A673 (cell line): ENCODE measurements around the gene MACROD1. TPM values are rescaled to one million over a fixed set of nuclear protein-coding genes. Genes with fewer than 3 reads are reported as not detected.

Experiments used
- BruUV-seq: library from RNA; stranded (reverse); fragments of 400-500 nt; replicated peaks from 2 replicates; lab custom pipeline; 2021; lab: Mats Ljungman, UMichigan
- CTCF ChIA-PET: fragments of 300-600 bp; sonication (Branson Sonifier 250); formaldehyde crosslinking; loops from one replicate; lab custom pipeline; 2022; ENCODE audit warnings: antibody characterized with exemption; lab: Charles Lee
- POLR2A ChIA-PET: fragments of 300-600 bp; sonication (Branson Sonifier 250); formaldehyde crosslinking; loops from one replicate; lab custom pipeline; 2022; ENCODE audit warnings: antibody characterized with exemption; ENCODE audit not compliant: low non-redundant PET; lab: Charles Lee
- DNase-seq: peaks from one replicate; pipeline ENCODE4 v3.0.0-alpha.2; 2015; ENCODE audit warnings: low spot score
- H3K27ac ChIP-seq: fragments of 200-600 bp; sonication (generic); 2 replicates; pipeline ENCODE4 v1.5.1; 2016; ENCODE audit warnings: mixed run types, low read depth, mild to moderate bottlenecking, mixed read lengths, antibody characterized with exemption, low read length; ENCODE audit not compliant: poor library complexity, severe bottlenecking
- H3K27me3 ChIP-seq: fragments of 200-600 bp; sonication (generic); replicated peaks from 2 replicates; pipeline ENCODE4 v1.6.1; 2017; ENCODE audit warnings: mixed run types, low read depth, mild to moderate bottlenecking, mixed read lengths, antibody characterized with exemption, low read length; ENCODE audit not compliant: insufficient read depth, poor library complexity
- H3K36me3 ChIP-seq: fragments of 200-600 bp; sonication (generic); 2 replicates; pipeline ENCODE4 v1.6.1; 2016; ENCODE audit warnings: mixed run types, mild to moderate bottlenecking, mixed read lengths, antibody characterized with exemption, low read length; ENCODE audit not compliant: insufficient read depth, poor library complexity, severe bottlenecking
- H3K4me1 ChIP-seq: fragments of 200-600 bp; sonication (generic); 2 replicates; pipeline ENCODE4 v1.6.1; 2017; ENCODE audit warnings: mixed run types, mild to moderate bottlenecking, mixed read lengths, antibody characterized with exemption, low read length; ENCODE audit not compliant: insufficient read depth, poor library complexity, severe bottlenecking
- H3K4me3 ChIP-seq: fragments of 200-600 bp; sonication (generic); 2 replicates; pipeline ENCODE4 v1.5.1; 2016; ENCODE audit warnings: low read depth, mixed run types, mild to moderate bottlenecking, mixed read lengths, low read length; ENCODE audit not compliant: poor library complexity, severe bottlenecking
- H3K9me3 ChIP-seq: fragments of 200-600 bp; sonication (generic); 2 replicates; pipeline ENCODE4 v1.6.1; 2016; ENCODE audit warnings: mixed run types, low read depth, mild to moderate bottlenecking, mixed read lengths, antibody characterized with exemption, low read length; ENCODE audit not compliant: poor library complexity, severe bottlenecking
- EZH2 ChIP-seq: fragments of 200-600 bp; sonication (generic); IDR thresholded peaks from 2 replicates; pipeline ENCODE4 v1.6.1; 2017; ENCODE audit warnings: borderline replicate concordance, low read depth, mild to moderate bottlenecking, mixed read lengths, antibody characterized with exemption, low read length; ENCODE audit not compliant: poor library complexity, severe bottlenecking
- intact Hi-C: fragments of 100-400 bp; cut with micrococcal nuclease; formaldehyde crosslinking; loops from one replicate; pipeline ENCODE4 v1.10.0; 2022; ENCODE audit not compliant: unreplicated experiment
- total RNA-seq: library from RNA; stranded (reverse); gene quantifications from 2 replicates; pipeline ENCODE4 v1.2.3, GENCODE V29; 2021
- TF ChIP-seq, protein P1 (sequence below): fragments of 300-800, 200-600 bp; sonication (generic); conservative IDR thresholded peaks from 2 replicates; pipeline ENCODE4 v1.5.1; 2017; ENCODE audit warnings: low read depth, mild to moderate bottlenecking, antibody characterized with exemption, low read length, moderate library complexity, mixed read lengths

The MACROD1 gene
- total RNA-seq, 1 experiment from 2014 or later: 28.7 TPM

DNA sequence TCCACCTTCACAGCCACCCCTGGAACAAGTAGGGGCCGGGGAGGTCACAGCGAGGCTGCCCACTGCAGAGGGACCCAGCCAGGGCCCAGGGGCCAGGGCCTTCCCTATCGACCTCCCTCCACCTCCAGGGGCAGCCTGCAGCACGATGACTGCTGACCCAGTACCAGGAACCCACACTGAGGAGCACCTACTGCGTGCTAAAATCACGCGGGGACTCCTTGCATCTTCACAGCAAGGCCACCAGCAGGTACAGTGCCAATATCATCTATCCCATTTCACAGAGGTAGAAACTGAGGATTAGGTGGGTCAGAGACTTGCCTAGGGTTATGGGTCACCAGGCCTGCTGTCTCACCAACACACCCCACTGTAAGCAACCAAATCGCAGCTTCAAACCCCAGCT lies 14.6 kb downstream of the MACROD1 start:
- intact Hi-C loops: no loop called here
- DNase-seq: no peak
- BruUV-seq: no TSS peak
- H3K4me1 ChIP-seq: peaks cover 22% of the 10 kb centered on the region
- TF ChIP-seq EZH2: no peak
- TF ChIP-seq, protein P1, sequence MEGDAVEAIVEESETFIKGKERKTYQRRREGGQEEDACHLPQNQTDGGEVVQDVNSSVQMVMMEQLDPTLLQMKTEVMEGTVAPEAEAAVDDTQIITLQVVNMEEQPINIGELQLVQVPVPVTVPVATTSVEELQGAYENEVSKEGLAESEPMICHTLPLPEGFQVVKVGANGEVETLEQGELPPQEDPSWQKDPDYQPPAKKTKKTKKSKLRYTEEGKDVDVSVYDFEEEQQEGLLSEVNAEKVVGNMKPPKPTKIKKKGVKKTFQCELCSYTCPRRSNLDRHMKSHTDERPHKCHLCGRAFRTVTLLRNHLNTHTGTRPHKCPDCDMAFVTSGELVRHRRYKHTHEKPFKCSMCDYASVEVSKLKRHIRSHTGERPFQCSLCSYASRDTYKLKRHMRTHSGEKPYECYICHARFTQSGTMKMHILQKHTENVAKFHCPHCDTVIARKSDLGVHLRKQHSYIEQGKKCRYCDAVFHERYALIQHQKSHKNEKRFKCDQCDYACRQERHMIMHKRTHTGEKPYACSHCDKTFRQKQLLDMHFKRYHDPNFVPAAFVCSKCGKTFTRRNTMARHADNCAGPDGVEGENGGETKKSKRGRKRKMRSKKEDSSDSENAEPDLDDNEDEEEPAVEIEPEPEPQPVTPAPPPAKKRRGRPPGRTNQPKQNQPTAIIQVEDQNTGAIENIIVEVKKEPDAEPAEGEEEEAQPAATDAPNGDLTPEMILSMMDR: no peak
- H3K4me3 ChIP-seq: no peak overlapping the region
- H3K27ac ChIP-seq: no peak overlapping the region
- H3K9me3 ChIP-seq: no peaks in the 10 kb centered on the region
- ChIA-PET POLR2A (no interaction called here), CTCF (interaction anchor here (0.6 to 0.7 kb wide), 3 partner anchors 149 to 312 kb away, joined by 3 read pairs; partner anchors contain the start of gene MARK2)
- no peaks in the 10 kb centered on the region for H3K36me3 ChIP-seq
- H3K27me3 ChIP-seq: no peaks in the 10 kb centered on the region

DNA sequence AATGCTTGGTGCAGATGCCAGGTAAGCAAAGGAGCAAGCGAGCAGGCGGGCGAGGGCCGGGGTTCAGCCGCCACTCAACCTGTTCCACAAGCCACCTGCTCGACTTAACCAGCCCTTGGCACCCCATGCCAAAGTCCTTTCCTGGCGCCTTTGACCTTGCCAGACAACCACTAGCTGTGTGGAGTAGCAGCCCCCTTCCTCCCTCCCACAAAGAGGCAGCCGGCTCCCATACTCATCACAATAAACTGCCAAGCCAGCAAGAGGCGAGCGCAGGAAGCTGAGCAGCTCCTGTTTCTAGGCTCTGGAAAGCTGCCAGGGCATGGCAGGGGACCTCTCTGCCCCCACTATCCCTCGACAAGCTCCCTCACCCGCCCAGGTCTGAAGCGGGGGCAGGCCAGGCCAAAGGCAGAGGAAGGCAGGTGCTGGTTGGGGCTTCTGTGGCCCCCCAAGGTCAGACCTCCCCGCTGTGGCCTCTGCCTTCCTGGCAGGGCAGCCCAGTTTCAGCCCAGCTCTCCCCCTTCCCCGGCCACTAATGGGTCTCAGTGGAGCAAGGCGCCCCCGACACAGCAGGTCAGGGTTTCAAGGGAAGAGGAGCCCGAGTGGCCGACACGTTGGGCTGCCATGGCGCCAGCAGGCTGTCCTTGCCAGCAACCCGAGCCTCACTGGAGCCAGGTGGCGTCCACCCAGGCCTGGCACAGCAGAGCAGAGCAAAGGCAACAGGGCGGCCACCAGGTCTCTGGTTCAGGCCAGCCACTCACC lies 15.3 kb downstream of the MACROD1 start:
- intact Hi-C loops: no loop called here
- BruUV-seq: no TSS peak
- no peak for TF ChIP-seq EZH2
- TF ChIP-seq, protein P1: no peak
- Histone ChIP-seq H3K36me3 (no peaks in the 10 kb centered on the region), H3K9me3 (no peaks in the 10 kb centered on the region), H3K4me3 (no peak overlapping the region), H3K27ac (no peak overlapping the region), H3K4me1 (peaks cover 22% of the 10 kb centered on the region), H3K27me3 (no peaks in the 10 kb centered on the region)
- ChIA-PET CTCF (interaction anchor here (0.6 to 0.7 kb wide), 3 partner anchors 149 to 312 kb away, joined by 3 read pairs; partner anchors contain the start of gene MARK2), POLR2A (no interaction called here)
- DNase-seq: no peak

DNA sequence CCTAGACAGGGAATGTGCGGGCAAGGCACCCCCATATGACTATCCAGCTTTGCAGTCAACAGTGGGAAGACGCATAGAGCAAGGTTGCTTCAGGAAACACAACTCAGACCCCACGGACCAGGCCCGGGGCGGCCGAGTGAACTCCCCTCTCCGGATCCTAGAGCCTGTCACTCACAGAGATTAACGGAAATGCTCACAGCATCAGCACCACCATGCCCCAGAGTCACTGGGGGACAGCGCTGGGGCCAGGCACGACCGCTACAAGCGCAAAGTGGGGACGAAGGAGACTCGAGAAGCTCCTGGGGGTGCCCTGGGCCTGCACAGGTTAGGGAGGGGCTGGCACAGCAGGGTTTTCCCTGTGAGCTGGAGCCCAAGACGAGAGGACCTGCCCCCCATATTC lies 15.9 kb downstream of the MACROD1 start:
- no TSS peak for BruUV-seq
- ChIA-PET CTCF (interaction anchor here (0.8 to 1.3 kb wide), 3 partner anchors 14 to 148 kb away, joined by 3 to 6 read pairs (median 5); no protein-coding TSS in a partner anchor), POLR2A (no interaction called here)
- Histone ChIP-seq H3K4me3 (no peak overlapping the region), H3K36me3 (no peaks in the 10 kb centered on the region), H3K27me3 (no peaks in the 10 kb centered on the region), H3K9me3 (no peaks in the 10 kb centered on the region), H3K27ac (no peak overlapping the region), H3K4me1 (peaks cover 22% of the 10 kb centered on the region)
- intact Hi-C loops: no loop called here
- TF ChIP-seq, protein P1: no peak
- no peak for TF ChIP-seq EZH2
- DNase-seq: no peak
